ENCODE measurements around the gene ALX4.

The ALX4 gene

GRCh38 chr11:44343778-44344422 is 34.0 kb upstream of the ALX4 start:
- H3K27me3 Mint-ChIP-seq = peaks cover 8% of the 10 kb centered on the region
- H3K4me1 Mint-ChIP-seq (ENCODE audit: low read depth) = no peaks in the 10 kb centered on the region

GRCh38 chr11:44342616-44343015 is 32.7 kb upstream of the ALX4 start:
- no peaks in the 10 kb centered on the region for H3K36me3 Mint-ChIP-seq (ENCODE audit: low read depth)
- no peaks in the 10 kb centered on the region for H3K4me1 Mint-ChIP-seq (ENCODE audit: low read depth)
- no peaks in the 10 kb centered on the region for H3K9me3 Mint-ChIP-seq
- no peak overlapping the region for H3K4me3 Mint-ChIP-seq
- H3K27me3 Mint-ChIP-seq = peaks cover 17% of the 10 kb centered on the region
- H3K27ac Mint-ChIP-seq = no peak overlapping the region

More at GRCh38 chr11:44343778-44344422, 34.0 kb upstream of the ALX4 start:
- H3K9me3 Mint-ChIP-seq = no peaks in the 10 kb centered on the region
- H3K36me3 Mint-ChIP-seq (ENCODE audit: low read depth) = no peaks in the 10 kb centered on the region
- H3K27ac Mint-ChIP-seq = no peak overlapping the region
- H3K4me3 Mint-ChIP-seq = no peak overlapping the region

GRCh38 chr11:44340656-44341055 is 30.7 kb upstream of the ALX4 start:
- Mint-ChIP-seq H3K4me1 (ENCODE audit: low read depth) (no peaks in the 10 kb centered on the region), H3K27me3 (peaks cover 36% of the 10 kb centered on the region), H3K36me3 (ENCODE audit: low read depth) (no peaks in the 10 kb centered on the region)

GRCh38 chr11:44339530-44339883 is 29.6 kb upstream of the ALX4 start:
- no peak overlapping the region for H3K27ac Mint-ChIP-seq
- H3K36me3 Mint-ChIP-seq (ENCODE audit: low read depth) = no peaks in the 10 kb centered on the region
- H3K4me1 Mint-ChIP-seq (ENCODE audit: low read depth) = no peaks in the 10 kb centered on the region
- H3K4me3 Mint-ChIP-seq = no peak overlapping the region
- H3K9me3 Mint-ChIP-seq = no peaks in the 10 kb centered on the region
- peaks cover 44% of the 10 kb centered on the region for H3K27me3 Mint-ChIP-seq

More at GRCh38 chr11:44340656-44341055, 30.7 kb upstream of the ALX4 start:
- Mint-ChIP-seq H3K4me3 (no peak overlapping the region), H3K27ac (no peak overlapping the region), H3K9me3 (no peaks in the 10 kb centered on the region)

- Mint-ChIP-seq H3K4me1 (ENCODE audit: low read depth) (no peaks in the 10 kb centered on the region), H3K27ac (no peak overlapping the region), H3K36me3 (ENCODE audit: low read depth) (no peaks in the 10 kb centered on the region), H3K9me3 (no peaks in the 10 kb centered on the region), H3K27me3 (peaks cover 44% of the 10 kb centered on the region), H3K4me3 (no peak overlapping the region)
These were observed 29.0 kb upstream of the ALX4 start for GRCh38 chr11:44338698-44339529.

- Mint-ChIP-seq H3K27ac (no peak overlapping the region), H3K9me3 (no peaks in the 10 kb centered on the region), H3K36me3 (ENCODE audit: low read depth) (no peaks in the 10 kb centered on the region), H3K4me3 (no peak overlapping the region), H3K27me3 (peaks cover 53% of the 10 kb centered on the region), H3K4me1 (ENCODE audit: low read depth) (no peaks in the 10 kb centered on the region)
These were observed 28.1 kb upstream of the ALX4 start for GRCh38 chr11:44338026-44338425.

GRCh38 chr11:44335919-44336318 is 26.0 kb upstream of the ALX4 start:
- Mint-ChIP-seq H3K9me3 (no peaks in the 10 kb centered on the region), H3K36me3 (ENCODE audit: low read depth) (no peaks in the 10 kb centered on the region), H3K4me3 (no peak overlapping the region), H3K4me1 (ENCODE audit: low read depth) (no peaks in the 10 kb centered on the region), H3K27me3 (peaks cover 56% of the 10 kb centered on the region), H3K27ac (no peak overlapping the region)

- no peak overlapping the region for H3K27ac Mint-ChIP-seq
- no peaks in the 10 kb centered on the region for H3K36me3 Mint-ChIP-seq (ENCODE audit: low read depth)
- H3K9me3 Mint-ChIP-seq = no peaks in the 10 kb centered on the region
- peaks cover 58% of the 10 kb centered on the region for H3K27me3 Mint-ChIP-seq
- H3K4me3 Mint-ChIP-seq = no peak overlapping the region
- no peaks in the 10 kb centered on the region for H3K4me1 Mint-ChIP-seq (ENCODE audit: low read depth)
These were observed 25.3 kb upstream of the ALX4 start for GRCh38 chr11:44335052-44335760.

- H3K4me1 Mint-ChIP-seq (ENCODE audit: low read depth) = no peaks in the 10 kb centered on the region
- H3K4me3 Mint-ChIP-seq = no peak overlapping the region
- no peaks in the 10 kb centered on the region for H3K36me3 Mint-ChIP-seq (ENCODE audit: low read depth)
- H3K27ac Mint-ChIP-seq = no peak overlapping the region
- H3K27me3 Mint-ChIP-seq = peaks cover 59% of the 10 kb centered on the region
- H3K9me3 Mint-ChIP-seq = no peaks in the 10 kb centered on the region
These were observed 24.5 kb upstream of the ALX4 start for GRCh38 chr11:44334356-44335004.

- no peaks in the 10 kb centered on the region for H3K9me3 Mint-ChIP-seq
- no peaks in the 10 kb centered on the region for H3K4me1 Mint-ChIP-seq (ENCODE audit: low read depth)
- no peak overlapping the region for H3K4me3 Mint-ChIP-seq
- H3K36me3 Mint-ChIP-seq (ENCODE audit: low read depth) = no peaks in the 10 kb centered on the region
- H3K27ac Mint-ChIP-seq = no peak overlapping the region
- peaks cover 64% of the 10 kb centered on the region for H3K27me3 Mint-ChIP-seq
These were observed 23.6 kb upstream of the ALX4 start for GRCh38 chr11:44333271-44334218.

GRCh38 chr11:44332665-44333064 is 22.7 kb upstream of the ALX4 start:
- Mint-ChIP-seq H3K36me3 (ENCODE audit: low read depth) (no peaks in the 10 kb centered on the region), H3K9me3 (no peaks in the 10 kb centered on the region), H3K27ac (no peak overlapping the region), H3K4me1 (ENCODE audit: low read depth) (no peaks in the 10 kb centered on the region), H3K4me3 (no peak overlapping the region), H3K27me3 (peaks cover 62% of the 10 kb centered on the region)

GRCh38 chr11:44329472-44330230 is 19.7 kb upstream of the ALX4 start:
- Mint-ChIP-seq H3K27ac (no peak overlapping the region), H3K4me3 (no peak overlapping the region), H3K4me1 (ENCODE audit: low read depth) (no peaks in the 10 kb centered on the region), H3K9me3 (no peaks in the 10 kb centered on the region), H3K27me3 (peaks cover 62% of the 10 kb centered on the region), H3K36me3 (ENCODE audit: low read depth) (no peaks in the 10 kb centered on the region)

GRCh38 chr11:44328138-44328660 is 18.3 kb upstream of the ALX4 start:
- Mint-ChIP-seq H3K27ac (no peak overlapping the region), H3K4me3 (no peak overlapping the region), H3K36me3 (ENCODE audit: low read depth) (no peaks in the 10 kb centered on the region), H3K27me3 (peaks cover 68% of the 10 kb centered on the region), H3K9me3 (no peaks in the 10 kb centered on the region), H3K4me1 (ENCODE audit: low read depth) (no peaks in the 10 kb centered on the region)
